T-helper 2 cell treated with Interferon-gamma antibody and Interleukin-4, amounts not matched to agents 5 μg/mL and 100 μg/mL, for 36 hours (primary cell): ENCODE results near the gene SHISAL1.

ENCODE experiments used
- DNase-seq: peaks from one replicate; pipeline ENCODE4 v3.0.0; 2021; ENCODE audit warnings: low spot score
- H3K27ac Mint-ChIP-seq: one replicate; pipeline ENCODE4 v1.8.0; 2021; ENCODE audit warnings: mild to moderate bottlenecking, mixed read lengths
- H3K27me3 Mint-ChIP-seq: one replicate; pipeline ENCODE4 v1.8.0; 2021; ENCODE audit warnings: low read depth, mixed read lengths
- H3K36me3 Mint-ChIP-seq: one replicate; pipeline ENCODE4 v1.8.0; 2021; ENCODE audit warnings: low read depth, mixed read lengths
- H3K4me1 Mint-ChIP-seq: one replicate; pipeline ENCODE4 v1.8.0; 2021; ENCODE audit warnings: low read depth, mixed read lengths
- H3K4me3 Mint-ChIP-seq: one replicate; pipeline ENCODE4 v1.8.0; 2022; ENCODE audit warnings: mild to moderate bottlenecking, moderate library complexity, mixed read lengths
- H3K9me3 Mint-ChIP-seq: one replicate; pipeline ENCODE4 v1.8.0; 2021; ENCODE audit warnings: mixed read lengths

The SHISAL1 gene

GRCh38 chr22:44351037-44351436, 38.3 kb upstream of the SHISAL1 start:
- H3K27me3 Mint-ChIP-seq, result peaks cover 3% of the 10 kb centered on the region
- H3K36me3 Mint-ChIP-seq, result no peaks in the 10 kb centered on the region
- no peaks in the 10 kb centered on the region for H3K9me3 Mint-ChIP-seq

GRCh38 chr22:44349594-44349993, 36.8 kb upstream of the SHISAL1 start:
- no peak overlapping the region for H3K4me3 Mint-ChIP-seq

More at GRCh38 chr22:44351037-44351436, 38.3 kb upstream of the SHISAL1 start:
- Mint-ChIP-seq H3K4me3 (no peak overlapping the region), H3K4me1 (peaks cover 5% of the 10 kb centered on the region), H3K27ac (no peak overlapping the region)
- no peak for DNase-seq

GRCh38 chr22:44348971-44349560, 36.3 kb upstream of the SHISAL1 start:
- Mint-ChIP-seq H3K4me1 (peaks cover 5% of the 10 kb centered on the region), H3K27me3 (peaks cover 3% of the 10 kb centered on the region), H3K27ac (no peak overlapping the region), H3K9me3 (no peaks in the 10 kb centered on the region), H3K4me3 (no peak overlapping the region), H3K36me3 (no peaks in the 10 kb centered on the region)
- no peak for DNase-seq

More at GRCh38 chr22:44349594-44349993, 36.8 kb upstream of the SHISAL1 start:
- H3K4me1 Mint-ChIP-seq, result peaks cover 5% of the 10 kb centered on the region
- no peak overlapping the region for H3K27ac Mint-ChIP-seq
- H3K9me3 Mint-ChIP-seq, result no peaks in the 10 kb centered on the region
- H3K36me3 Mint-ChIP-seq, result no peaks in the 10 kb centered on the region
- peaks cover 3% of the 10 kb centered on the region for H3K27me3 Mint-ChIP-seq
- DNase-seq, result no peak

- H3K27ac Mint-ChIP-seq, result no peak overlapping the region
- peaks cover 3% of the 10 kb centered on the region for H3K27me3 Mint-ChIP-seq
- H3K9me3 Mint-ChIP-seq, result no peaks in the 10 kb centered on the region
- no peak for DNase-seq
- H3K36me3 Mint-ChIP-seq, result no peaks in the 10 kb centered on the region
- H3K4me1 Mint-ChIP-seq, result peaks cover 5% of the 10 kb centered on the region
- H3K4me3 Mint-ChIP-seq, result no peak overlapping the region
Measured at GRCh38 chr22:44347549-44347948, 34.8 kb upstream of the SHISAL1 start.

- Mint-ChIP-seq H3K27me3 (peaks cover 3% of the 10 kb centered on the region), H3K4me1 (peaks cover 5% of the 10 kb centered on the region)
Measured at GRCh38 chr22:44347080-44347479, 34.3 kb upstream of the SHISAL1 start.

GRCh38 chr22:44345872-44346271, 33.1 kb upstream of the SHISAL1 start:
- H3K9me3 Mint-ChIP-seq, result no peaks in the 10 kb centered on the region
- DNase-seq, result no peak
- H3K4me3 Mint-ChIP-seq, result no peak overlapping the region

More at GRCh38 chr22:44347080-44347479, 34.3 kb upstream of the SHISAL1 start:
- Mint-ChIP-seq H3K27ac (no peak overlapping the region), H3K36me3 (no peaks in the 10 kb centered on the region), H3K9me3 (no peaks in the 10 kb centered on the region), H3K4me3 (no peak overlapping the region)
- DNase-seq, result no peak

GRCh38 chr22:44344407-44344806, 31.7 kb upstream of the SHISAL1 start:
- H3K9me3 Mint-ChIP-seq, result no peaks in the 10 kb centered on the region

More at GRCh38 chr22:44345872-44346271, 33.1 kb upstream of the SHISAL1 start:
- peaks cover 3% of the 10 kb centered on the region for H3K27me3 Mint-ChIP-seq
- H3K27ac Mint-ChIP-seq, result no peak overlapping the region
- no peaks in the 10 kb centered on the region for H3K4me1 Mint-ChIP-seq
- H3K36me3 Mint-ChIP-seq, result no peaks in the 10 kb centered on the region

GRCh38 chr22:44342347-44342956, 29.7 kb upstream of the SHISAL1 start:
- H3K27ac Mint-ChIP-seq, result no peak overlapping the region
- no peaks in the 10 kb centered on the region for H3K4me1 Mint-ChIP-seq
- no peaks in the 10 kb centered on the region for H3K27me3 Mint-ChIP-seq
- no peaks in the 10 kb centered on the region for H3K36me3 Mint-ChIP-seq
- no peaks in the 10 kb centered on the region for H3K9me3 Mint-ChIP-seq
- H3K4me3 Mint-ChIP-seq, result no peak overlapping the region
- DNase-seq, result no peak

More at GRCh38 chr22:44344407-44344806, 31.7 kb upstream of the SHISAL1 start:
- Mint-ChIP-seq H3K27me3 (peaks cover 3% of the 10 kb centered on the region), H3K4me3 (no peak overlapping the region), H3K4me1 (no peaks in the 10 kb centered on the region), H3K36me3 (no peaks in the 10 kb centered on the region), H3K27ac (no peak overlapping the region)
- no peak for DNase-seq

GRCh38 chr22:44341431-44342346, 28.9 kb upstream of the SHISAL1 start:
- no peak for DNase-seq
- Mint-ChIP-seq H3K4me1 (no peaks in the 10 kb centered on the region), H3K4me3 (no peak overlapping the region), H3K9me3 (no peaks in the 10 kb centered on the region), H3K27ac (no peak overlapping the region), H3K36me3 (no peaks in the 10 kb centered on the region), H3K27me3 (no peaks in the 10 kb centered on the region)

- no peaks in the 10 kb centered on the region for H3K27me3 Mint-ChIP-seq
- H3K4me1 Mint-ChIP-seq, result no peaks in the 10 kb centered on the region
- H3K4me3 Mint-ChIP-seq, result no peak overlapping the region
- no peaks in the 10 kb centered on the region for H3K9me3 Mint-ChIP-seq
- H3K27ac Mint-ChIP-seq, result no peak overlapping the region
- H3K36me3 Mint-ChIP-seq, result no peaks in the 10 kb centered on the region
- no peak for DNase-seq
Measured at GRCh38 chr22:44340271-44341239, 27.8 kb upstream of the SHISAL1 start.

GRCh38 chr22:44338906-44339305, 26.2 kb upstream of the SHISAL1 start:
- no peak overlapping the region for H3K27ac Mint-ChIP-seq
- no peak for DNase-seq
- no peaks in the 10 kb centered on the region for H3K27me3 Mint-ChIP-seq
- H3K4me1 Mint-ChIP-seq, result no peaks in the 10 kb centered on the region
- H3K36me3 Mint-ChIP-seq, result no peaks in the 10 kb centered on the region
- no peaks in the 10 kb centered on the region for H3K9me3 Mint-ChIP-seq
- H3K4me3 Mint-ChIP-seq, result no peak overlapping the region

GRCh38 chr22:44338177-44338810, 25.5 kb upstream of the SHISAL1 start:
- Mint-ChIP-seq H3K4me1 (no peaks in the 10 kb centered on the region), H3K9me3 (no peaks in the 10 kb centered on the region), H3K4me3 (no peak overlapping the region), H3K27me3 (no peaks in the 10 kb centered on the region), H3K27ac (no peak overlapping the region), H3K36me3 (no peaks in the 10 kb centered on the region)
- no peak for DNase-seq

GRCh38 chr22:44337678-44338004, 24.9 kb upstream of the SHISAL1 start:
- H3K9me3 Mint-ChIP-seq, result no peaks in the 10 kb centered on the region
- no peaks in the 10 kb centered on the region for H3K36me3 Mint-ChIP-seq
- H3K27me3 Mint-ChIP-seq, result peaks cover 6% of the 10 kb centered on the region
- H3K27ac Mint-ChIP-seq, result no peak overlapping the region
- H3K4me3 Mint-ChIP-seq, result no peak overlapping the region
- no peaks in the 10 kb centered on the region for H3K4me1 Mint-ChIP-seq
- DNase-seq, result no peak
